RCC 7860 (cell line): ENCODE results near the gene CLK2.
"Not testable (repeated sequence)": the region's sequence is repeated elsewhere in the genome, so short reads cannot be mapped to it uniquely, and the experiment has no call there.

Experiments
- DNase-seq: peaks from one replicate; pipeline ENCODE4 v3.0.0-alpha.2; 2015; ENCODE audit warnings: low spot score
- FAIRE-seq: peaks from 2 replicates; lab custom pipeline; 2012; peaks lifted over from hg19 to GRCh38; lab: Jason Lieb, UNC

The CLK2 gene

GRCh38 chr1:155245163-155245524 is 28.2 kb downstream of the CLK2 start:
- DNase-seq (no peak), FAIRE-seq (no peak)

- DNase-seq (peak; percentile 95), FAIRE-seq (peak; percentile 74)
Observed at GRCh38 chr1:155244368-155245162, 28.7 kb downstream of the CLK2 start.

- FAIRE-seq = no peak
Observed at GRCh38 chr1:155242805-155243358, 30.4 kb downstream of the CLK2 start.

GRCh38 chr1:155241841-155242264 is 31.5 kb downstream of the CLK2 start:
- no peak for FAIRE-seq
- peak; percentile 7 for DNase-seq

More at GRCh38 chr1:155242805-155243358, 30.4 kb downstream of the CLK2 start:
- no peak for DNase-seq

GRCh38 chr1:155241069-155241679 is 32.1 kb downstream of the CLK2 start:
- FAIRE-seq (no peak), DNase-seq (peak; percentile 65)

GRCh38 chr1:155236451-155236850 is 36.9 kb downstream of the CLK2 start:
- FAIRE-seq = no peak
- DNase-seq = no peak

- FAIRE-seq, DNase-seq: not testable (repeated sequence)
Observed at GRCh38 chr1:155235375-155235774, 37.9 kb downstream of the CLK2 start.

- DNase-seq, FAIRE-seq: not testable (repeated sequence)
Observed at GRCh38 chr1:155233502-155233901, 39.8 kb downstream of the CLK2 start.

- DNase-seq, FAIRE-seq: not testable (repeated sequence)
Observed at GRCh38 chr1:155232001-155232978, 41.0 kb downstream of the CLK2 start.

- not testable (repeated sequence) for DNase-seq, FAIRE-seq
Observed at GRCh38 chr1:155231302-155231701, 42.0 kb downstream of the CLK2 start.

- DNase-seq = no peak
- no peak for FAIRE-seq
Observed at GRCh38 chr1:155228096-155228427, 45.2 kb downstream of the CLK2 start.

- peak; percentile 99 for DNase-seq
- FAIRE-seq = peak; percentile 83
Observed at GRCh38 chr1:155227261-155228095, 45.8 kb downstream of the CLK2 start.

GRCh38 chr1:155226910-155227260 is 46.4 kb downstream of the CLK2 start:
- DNase-seq = peak; percentile 30
- FAIRE-seq = no peak

GRCh38 chr1:155226188-155226909 is 47.0 kb downstream of the CLK2 start:
- DNase-seq (peak; percentile 66), FAIRE-seq (no peak)

- not testable (repeated sequence) for FAIRE-seq, DNase-seq
Observed at GRCh38 chr1:155225404-155225759, 47.9 kb downstream of the CLK2 start.

- DNase-seq (no peak), FAIRE-seq (no peak)
Observed at GRCh38 chr1:155223047-155223446, 50.3 kb downstream of the CLK2 start.

GRCh38 chr1:155220211-155220965 is 52.9 kb downstream of the CLK2 start:
- DNase-seq, FAIRE-seq: not testable (repeated sequence)

- DNase-seq = no peak
- no peak for FAIRE-seq
Observed at GRCh38 chr1:155219592-155220031, 53.7 kb downstream of the CLK2 start.
